ENCODE results near the gene SSTR3.

- no peak for TF ChIP-seq CTCF (IDR thresholded peaks at IDR 0.05; ENCODE audit: poor library complexity, severe bottlenecking)
- no peak for TF ChIP-seq RAD21 (conservative IDR thresholded peaks at IDR 0.05)
- TF ChIP-seq EZH2 (IDR thresholded peaks at IDR 0.05; ENCODE audit: borderline replicate concordance, insufficient read depth, low read length, poor library complexity, severe bottlenecking): no peak
- TF ChIP-seq EP300 (conservative IDR thresholded peaks at IDR 0.05; ENCODE audit: poor library complexity, severe bottlenecking): no peak
- no peak for TF ChIP-seq TAF1 (IDR thresholded peaks at IDR 0.05; ENCODE audit: low read depth)
Observed at GRCh38 chr22:37219533-37219932, 7.3 kb upstream of the SSTR3 start.

Data from neural cell (in vitro differentiated cells).